ENCODE measurements around the gene CISTR.
A peak's percentile ranks its signal among the peaks of the same experiment; 100 is the strongest.

CISTR gene

DNA sequence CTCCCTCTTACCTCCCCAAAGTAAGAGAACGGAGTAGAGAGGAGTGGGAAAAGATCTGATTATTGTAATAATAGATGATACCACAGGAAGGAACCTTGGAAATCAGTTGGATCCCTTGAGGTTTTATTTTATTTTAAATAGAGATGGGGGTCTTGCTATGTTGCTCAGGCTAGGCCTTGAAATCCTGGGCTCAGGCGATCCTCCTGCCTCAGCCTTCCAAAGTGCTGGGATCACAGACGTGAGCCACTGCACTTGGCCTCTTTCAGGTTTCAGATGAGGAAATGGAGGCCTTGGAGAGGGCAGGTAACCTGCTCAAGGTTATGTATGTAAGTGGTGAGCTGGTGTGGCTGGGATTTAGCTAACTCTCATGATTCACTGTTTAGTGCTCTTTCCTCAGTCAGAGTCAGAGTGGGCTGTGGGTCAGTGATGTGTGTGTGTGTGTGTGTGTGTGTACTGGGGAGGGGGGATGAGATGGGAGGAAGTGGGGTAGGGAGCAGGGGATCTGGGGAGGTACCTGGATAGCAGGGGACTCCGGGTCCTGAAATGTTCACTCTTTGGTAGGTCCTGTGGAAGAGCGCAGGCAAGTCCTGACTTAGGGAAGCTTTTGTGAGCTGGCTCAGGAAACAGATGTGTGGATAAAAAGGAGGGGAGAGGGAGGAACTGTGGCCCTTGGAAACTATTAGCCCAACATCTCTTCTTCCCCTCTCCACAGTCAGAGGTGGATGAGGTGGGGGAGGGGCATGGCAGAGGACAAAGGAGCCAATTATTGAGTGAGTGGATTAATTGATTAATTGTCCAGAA, 4.7 kb upstream of the CISTR start:
- TF ChIP-seq, protein P1, sequence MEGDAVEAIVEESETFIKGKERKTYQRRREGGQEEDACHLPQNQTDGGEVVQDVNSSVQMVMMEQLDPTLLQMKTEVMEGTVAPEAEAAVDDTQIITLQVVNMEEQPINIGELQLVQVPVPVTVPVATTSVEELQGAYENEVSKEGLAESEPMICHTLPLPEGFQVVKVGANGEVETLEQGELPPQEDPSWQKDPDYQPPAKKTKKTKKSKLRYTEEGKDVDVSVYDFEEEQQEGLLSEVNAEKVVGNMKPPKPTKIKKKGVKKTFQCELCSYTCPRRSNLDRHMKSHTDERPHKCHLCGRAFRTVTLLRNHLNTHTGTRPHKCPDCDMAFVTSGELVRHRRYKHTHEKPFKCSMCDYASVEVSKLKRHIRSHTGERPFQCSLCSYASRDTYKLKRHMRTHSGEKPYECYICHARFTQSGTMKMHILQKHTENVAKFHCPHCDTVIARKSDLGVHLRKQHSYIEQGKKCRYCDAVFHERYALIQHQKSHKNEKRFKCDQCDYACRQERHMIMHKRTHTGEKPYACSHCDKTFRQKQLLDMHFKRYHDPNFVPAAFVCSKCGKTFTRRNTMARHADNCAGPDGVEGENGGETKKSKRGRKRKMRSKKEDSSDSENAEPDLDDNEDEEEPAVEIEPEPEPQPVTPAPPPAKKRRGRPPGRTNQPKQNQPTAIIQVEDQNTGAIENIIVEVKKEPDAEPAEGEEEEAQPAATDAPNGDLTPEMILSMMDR (IDR thresholded peaks at IDR 0.05; ENCODE audit: low read depth, low read length) = no peak
- Histone ChIP-seq H3K27me3 (ENCODE audit: insufficient read depth, low read depth, severe bottlenecking) (no peaks in the 10 kb centered on the region), H3K36me3 (no peaks in the 10 kb centered on the region), H3K4me3 (ENCODE audit: low read depth, low read length) (peak overlapping the region; percentile 41), H3K9me3 (ENCODE audit: severe bottlenecking) (no peaks in the 10 kb centered on the region), H3K27ac (peak overlapping the region; percentile 46)
- DNase-seq = peak; percentile 30

DNA sequence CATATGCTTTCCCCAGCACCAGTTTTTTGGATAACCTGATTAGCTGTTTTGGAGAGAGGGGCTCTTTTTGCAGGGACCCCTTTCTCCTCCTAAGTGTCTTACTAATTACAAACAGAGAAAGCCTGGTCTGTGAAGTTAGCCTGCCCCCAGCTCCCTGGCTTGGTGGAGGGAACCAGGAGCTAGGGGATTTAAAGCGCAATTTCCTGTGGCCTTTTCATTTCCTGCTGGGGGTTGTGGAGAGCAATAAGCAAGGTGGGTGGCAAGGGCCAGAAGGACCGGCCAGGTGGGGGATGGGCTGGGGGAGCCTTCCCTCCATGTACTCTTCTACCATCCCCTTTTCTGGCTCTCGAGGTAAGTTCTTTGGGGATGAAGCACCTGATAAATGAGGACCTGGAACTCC, 4.1 kb upstream of the CISTR start:
- no peak overlapping the region for H3K4me3 ChIP-seq (ENCODE audit: low read depth, low read length)
- no peaks in the 10 kb centered on the region for H3K27me3 ChIP-seq (ENCODE audit: insufficient read depth, low read depth, severe bottlenecking)
- DNase-seq = no peak
- TF ChIP-seq, protein P1 (IDR thresholded peaks at IDR 0.05; ENCODE audit: low read depth, low read length) = no peak
- H3K9me3 ChIP-seq (ENCODE audit: severe bottlenecking) = no peaks in the 10 kb centered on the region
- H3K27ac ChIP-seq = peak overlapping the region; percentile 28; the same call in 1 of the 2 replicates
- no peaks in the 10 kb centered on the region for H3K36me3 ChIP-seq

DNA sequence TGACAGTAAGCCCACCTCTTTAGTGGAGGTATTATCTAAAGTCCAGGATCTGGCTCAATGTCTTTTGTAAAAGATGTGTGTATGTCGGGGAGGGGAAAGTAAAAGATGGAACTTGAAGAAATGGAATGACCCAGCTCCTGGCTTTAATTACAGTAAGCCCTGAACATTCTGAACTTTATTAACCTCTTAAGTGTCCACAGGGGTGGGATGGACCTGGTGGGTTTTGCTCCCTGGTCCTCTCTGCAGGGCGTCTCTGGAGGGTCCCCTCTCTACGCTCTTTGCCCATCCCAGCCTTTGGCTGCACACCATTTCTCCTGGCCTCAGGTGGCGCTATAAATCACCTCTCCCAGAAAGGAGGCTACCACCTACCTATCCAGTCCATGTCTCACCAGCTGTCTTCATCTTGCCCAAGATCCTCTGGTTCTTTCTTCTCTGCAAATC, 3.7 kb upstream of the CISTR start:
- H3K4me3 ChIP-seq (ENCODE audit: low read depth, low read length) = no peak overlapping the region
- no peaks in the 10 kb centered on the region for H3K9me3 ChIP-seq (ENCODE audit: severe bottlenecking)
- H3K27me3 ChIP-seq (ENCODE audit: insufficient read depth, low read depth, severe bottlenecking) = no peaks in the 10 kb centered on the region
- H3K36me3 ChIP-seq = no peaks in the 10 kb centered on the region
- TF ChIP-seq, protein P1 (IDR thresholded peaks at IDR 0.05; ENCODE audit: low read depth, low read length) = peak; percentile 57; the same call in 1 of the 2 replicates
- H3K27ac ChIP-seq = no peak overlapping the region
- peak; percentile 30 for DNase-seq

DNA sequence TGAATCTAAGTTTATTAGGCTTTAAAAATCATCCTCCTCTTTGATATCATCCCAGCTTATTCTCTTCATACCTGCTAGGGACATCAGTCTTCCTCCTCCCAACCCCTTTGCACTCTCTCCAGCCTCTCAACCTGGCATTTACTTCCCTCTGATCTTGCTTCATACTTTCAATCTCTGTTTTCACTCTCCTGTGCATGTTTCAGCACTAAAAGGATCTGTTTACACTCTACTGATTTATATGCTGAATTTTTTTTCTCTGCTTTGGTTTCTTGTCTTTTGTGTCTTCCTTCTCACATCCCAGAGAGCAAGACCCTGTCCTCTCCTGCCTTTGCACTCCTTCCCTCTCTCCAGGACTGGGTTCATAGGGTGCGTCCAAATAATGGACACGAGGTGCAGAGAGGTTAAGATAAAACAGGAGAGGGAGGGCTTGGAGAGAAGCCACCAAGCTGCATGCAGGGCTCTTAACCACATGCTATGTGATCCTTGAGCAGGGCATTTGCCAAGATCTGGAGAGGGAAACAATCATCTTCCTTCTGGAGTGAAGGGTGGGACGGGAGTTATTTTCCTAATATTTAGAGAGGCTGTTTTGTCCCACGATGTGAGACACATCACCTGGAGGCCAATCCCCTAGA, 3.0 kb upstream of the CISTR start:
- TF ChIP-seq, protein P1 (IDR thresholded peaks at IDR 0.05; ENCODE audit: low read depth, low read length) = no peak
- Histone ChIP-seq H3K36me3 (no peaks in the 10 kb centered on the region), H3K27me3 (ENCODE audit: insufficient read depth, low read depth, severe bottlenecking) (no peaks in the 10 kb centered on the region), H3K27ac (no peak overlapping the region), H3K9me3 (ENCODE audit: severe bottlenecking) (no peaks in the 10 kb centered on the region), H3K4me3 (ENCODE audit: low read depth, low read length) (no peak overlapping the region)
- no peak for DNase-seq

DNA sequence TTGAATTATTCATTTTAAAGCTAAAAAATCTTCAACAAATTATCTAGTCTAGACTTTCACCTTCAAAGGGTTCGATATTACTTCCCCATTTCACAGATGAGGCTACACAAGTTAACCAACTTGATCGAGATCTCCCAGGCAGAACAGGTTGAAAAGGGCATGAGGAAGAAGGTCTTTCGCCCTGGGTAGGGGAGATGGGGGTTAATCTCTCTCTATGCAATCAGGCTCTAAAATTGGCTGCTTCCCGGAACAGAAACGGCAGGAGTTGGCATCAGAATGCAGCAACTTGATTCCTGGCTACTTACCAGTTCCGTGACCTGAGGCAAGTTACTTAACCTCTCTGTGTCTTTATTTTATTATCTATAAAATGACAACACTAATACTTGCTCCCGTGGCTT, 2.4 kb upstream of the CISTR start:
- no peak overlapping the region for H3K4me3 ChIP-seq (ENCODE audit: low read depth, low read length)
- no peak for DNase-seq
- H3K9me3 ChIP-seq (ENCODE audit: severe bottlenecking) = no peaks in the 10 kb centered on the region
- no peak overlapping the region for H3K27ac ChIP-seq
- no peaks in the 10 kb centered on the region for H3K36me3 ChIP-seq
- no peaks in the 10 kb centered on the region for H3K27me3 ChIP-seq (ENCODE audit: insufficient read depth, low read depth, severe bottlenecking)
- TF ChIP-seq, protein P1 (IDR thresholded peaks at IDR 0.05; ENCODE audit: low read depth, low read length) = no peak
